ENCODE data around the gene FAM110D.

Gene FAM110D

DNA sequence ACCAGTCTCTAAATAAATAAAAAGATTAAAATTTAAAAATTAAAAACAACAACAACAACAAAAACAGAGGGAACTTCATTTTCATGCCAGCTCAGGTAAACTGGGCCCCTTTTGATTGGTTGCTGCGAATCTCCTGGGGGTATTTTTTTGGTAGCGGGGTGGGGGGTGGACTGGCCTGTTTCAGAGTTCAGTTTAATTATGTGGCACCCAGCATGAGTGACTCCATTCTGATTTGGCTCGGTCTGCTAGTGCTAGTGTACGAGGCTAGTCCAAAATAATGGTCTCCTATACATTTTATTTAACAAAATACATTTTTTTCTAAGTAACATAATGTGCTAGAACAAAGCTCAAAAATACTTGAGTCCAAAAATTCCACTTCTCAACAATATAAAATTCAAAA is 29.1 kb upstream of the FAM110D start:
- no peak for DNase-seq

DNA sequence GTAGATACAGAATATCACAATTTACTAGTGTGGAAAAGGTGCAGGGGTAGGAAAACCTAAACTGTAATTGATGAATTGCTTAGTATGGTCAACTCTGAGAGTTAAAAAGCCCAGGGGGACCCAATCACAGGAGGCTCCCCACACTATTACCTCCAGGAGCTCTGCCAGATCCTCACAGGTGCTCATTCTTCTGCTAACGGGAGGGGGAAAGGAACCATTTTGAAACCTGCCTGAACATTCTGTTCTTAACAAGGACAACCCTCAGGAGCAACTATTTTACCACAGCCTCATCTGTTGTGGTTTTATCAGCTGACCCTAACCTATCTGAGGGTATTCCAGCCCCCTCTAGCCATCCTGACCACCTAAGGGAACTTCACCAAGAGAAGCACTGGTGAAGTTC is 28.2 kb upstream of the FAM110D start:
- no peak for DNase-seq

DNA sequence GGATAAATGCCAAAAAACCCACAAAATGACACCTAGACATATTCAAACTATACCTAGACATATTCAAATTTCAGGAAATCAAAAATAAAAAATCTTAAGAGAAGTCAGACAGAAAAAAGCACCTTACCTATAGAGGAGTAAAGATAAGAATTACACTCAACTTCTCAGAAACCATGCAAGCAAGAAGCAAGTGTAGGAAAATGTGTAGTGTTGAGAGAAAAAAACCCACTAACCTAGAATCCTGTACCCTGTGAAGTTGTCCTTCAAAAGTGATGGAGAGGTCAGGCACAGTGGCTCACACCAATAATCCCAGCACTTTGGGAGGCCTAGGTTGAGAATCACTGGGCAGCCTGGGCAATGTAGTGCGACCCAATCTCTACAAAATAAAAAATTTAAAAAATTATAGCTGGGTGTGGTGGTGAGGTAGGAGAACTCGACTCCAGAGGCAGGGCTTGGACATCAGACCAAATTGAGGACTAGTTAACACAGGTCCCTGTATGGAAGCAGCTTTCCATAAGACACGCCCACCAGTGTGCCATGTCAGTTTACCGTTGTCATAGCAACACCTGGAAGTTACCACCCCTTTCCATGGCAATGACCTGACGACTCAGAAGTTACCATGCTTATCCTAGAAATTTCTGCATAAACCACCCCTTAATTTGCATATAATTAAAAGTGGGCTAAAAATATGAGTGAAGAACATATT is 26.6 kb upstream of the FAM110D start:
- no peak for DNase-seq

DNA sequence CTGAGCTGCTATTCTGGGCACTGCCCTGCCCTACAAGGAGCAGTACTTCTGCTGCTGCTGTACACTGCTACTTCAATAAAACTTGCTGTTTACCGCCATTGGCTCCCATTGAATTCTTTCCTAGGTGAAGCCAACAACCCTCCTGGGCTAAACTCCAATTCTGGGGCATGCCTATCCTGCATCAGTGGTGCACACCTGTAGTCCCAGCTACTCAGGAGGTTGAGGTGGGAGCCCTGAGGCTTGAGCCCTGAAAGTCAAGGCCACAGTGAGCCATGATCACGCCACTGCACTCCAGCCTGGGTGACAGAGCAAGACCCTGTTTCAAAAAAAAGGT is 26.1 kb upstream of the FAM110D start:
- no peak for DNase-seq

DNA sequence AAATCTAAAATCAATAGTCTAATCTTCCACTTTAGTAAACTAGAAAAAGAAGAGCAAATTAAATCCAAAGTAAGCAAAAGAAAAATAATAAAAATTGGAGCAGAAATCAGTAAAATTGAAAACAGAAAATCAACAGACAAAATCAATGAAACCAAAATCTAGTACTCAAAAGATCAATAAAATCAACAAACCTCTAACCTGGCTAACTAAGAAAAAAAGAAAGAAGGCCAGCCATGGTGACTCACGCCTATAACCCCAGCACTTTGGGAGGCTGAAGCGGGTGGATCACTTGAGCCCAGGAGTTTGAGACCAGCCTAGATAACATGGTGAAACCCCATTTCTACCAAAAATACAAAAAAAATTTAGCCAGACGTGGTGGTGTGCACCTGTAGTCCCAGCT is 24.4 kb upstream of the FAM110D start:
- no peak for DNase-seq

DNA sequence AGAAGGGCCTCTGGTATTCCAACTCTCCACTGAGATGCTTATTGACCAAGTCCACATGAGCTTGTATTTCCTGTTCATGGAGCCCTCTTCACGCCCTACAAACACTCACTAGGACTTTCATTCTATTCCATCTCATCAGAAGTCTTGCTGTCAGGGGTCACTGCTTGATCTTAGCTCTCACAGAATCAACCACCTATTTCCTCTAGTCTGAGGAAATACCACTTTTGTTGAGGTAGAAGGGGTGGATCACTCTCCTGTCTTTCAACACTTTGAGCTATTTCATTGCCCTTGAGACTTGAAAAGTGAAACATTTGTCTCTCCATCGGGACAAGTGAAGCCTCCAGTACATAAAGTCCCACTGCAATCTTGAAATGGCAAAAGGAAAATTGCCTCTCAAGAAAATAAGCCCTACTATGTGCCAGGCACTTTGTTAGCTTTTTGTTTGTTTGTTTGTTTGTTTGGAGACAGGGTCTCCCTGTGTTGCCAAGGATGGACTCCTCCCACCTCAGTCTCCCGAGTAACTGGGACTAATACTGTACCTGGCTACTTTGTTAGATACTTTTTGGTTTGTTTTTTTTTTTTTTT is 19.8 kb upstream of the FAM110D start:
- no peak for DNase-seq

DNA sequence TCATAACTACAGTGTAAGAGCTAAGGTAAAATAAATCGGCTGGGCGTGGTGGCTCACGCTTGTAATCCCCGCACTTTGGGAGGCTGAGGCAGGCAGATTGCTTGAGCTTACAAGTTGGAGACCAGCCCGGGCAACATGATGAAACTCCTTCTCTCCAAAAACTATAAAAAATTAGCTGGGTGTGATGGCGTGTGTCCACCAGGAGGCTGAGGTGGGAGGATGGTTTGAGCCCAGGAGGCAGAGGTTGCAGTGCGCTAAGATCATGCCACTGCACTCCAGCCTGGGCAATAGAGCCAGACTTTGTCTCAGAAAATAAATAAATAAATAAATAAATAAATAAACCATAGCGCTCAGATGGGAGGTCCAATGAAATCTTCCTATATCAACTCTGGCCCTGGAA is 16.7 kb upstream of the FAM110D start:
- no peak for DNase-seq

DNA sequence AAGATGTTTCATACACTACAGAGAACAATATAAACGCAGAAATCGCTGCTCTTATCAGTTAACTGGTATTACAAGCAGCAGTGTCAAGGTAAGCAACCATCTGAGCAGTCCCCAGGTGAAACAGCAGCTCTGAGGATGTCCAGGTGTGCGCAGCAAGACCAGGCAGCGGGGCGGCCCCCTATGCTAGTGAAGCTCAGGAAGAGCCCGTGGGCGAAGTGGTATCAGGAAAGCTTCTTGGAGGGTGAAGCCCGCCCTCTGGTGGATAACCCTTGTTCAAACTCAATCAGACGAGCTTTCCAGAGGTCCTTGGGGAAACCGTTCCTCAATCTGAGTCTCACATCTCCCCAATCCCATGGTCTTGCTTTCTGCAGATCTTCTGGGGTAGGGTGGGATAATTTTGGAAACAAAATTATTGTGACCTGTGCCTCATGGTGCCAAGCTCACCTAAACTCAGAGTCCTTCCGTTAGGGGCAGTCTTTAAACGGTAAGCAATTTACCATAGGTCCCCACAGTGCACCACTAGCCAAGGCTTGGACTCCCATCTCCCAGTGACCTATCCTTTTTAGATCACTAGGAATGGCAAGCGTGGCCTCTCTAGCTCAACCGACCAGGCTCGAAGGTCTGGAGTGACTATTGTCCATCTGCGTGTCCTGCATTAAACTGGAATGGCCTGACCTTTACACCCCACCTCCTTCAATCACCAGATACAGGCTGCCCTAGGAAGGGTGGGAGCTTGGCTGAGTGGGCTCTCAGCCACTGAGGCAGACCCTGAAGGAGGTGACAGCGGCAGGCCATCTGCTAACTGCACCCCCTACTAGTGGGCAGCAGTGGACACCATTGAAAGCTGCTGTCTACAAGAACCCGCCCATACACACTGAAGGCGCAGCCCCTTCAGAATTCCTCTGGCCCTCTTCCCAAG is 13.6 kb upstream of the FAM110D start:
- peak; percentile 42 to 70 (median 60) for DNase-seq

DNA sequence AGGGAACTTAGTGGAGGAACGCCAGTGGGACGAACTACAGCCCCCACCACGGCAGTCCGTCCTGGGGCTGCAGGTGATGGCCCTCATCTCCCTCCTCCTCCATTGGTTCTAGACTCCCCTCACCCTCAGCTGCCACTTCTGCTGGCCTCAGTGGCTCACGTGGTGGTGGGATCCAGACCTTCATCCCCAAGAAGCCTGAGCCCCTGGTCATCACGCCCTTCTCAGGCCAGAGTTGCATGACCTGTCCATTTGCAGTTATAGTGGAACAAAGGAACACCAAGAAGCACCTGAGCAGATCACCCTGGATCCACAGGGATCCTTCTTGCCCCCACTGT is 13.0 kb upstream of the FAM110D start:
- DNase-seq: no peak

DNA sequence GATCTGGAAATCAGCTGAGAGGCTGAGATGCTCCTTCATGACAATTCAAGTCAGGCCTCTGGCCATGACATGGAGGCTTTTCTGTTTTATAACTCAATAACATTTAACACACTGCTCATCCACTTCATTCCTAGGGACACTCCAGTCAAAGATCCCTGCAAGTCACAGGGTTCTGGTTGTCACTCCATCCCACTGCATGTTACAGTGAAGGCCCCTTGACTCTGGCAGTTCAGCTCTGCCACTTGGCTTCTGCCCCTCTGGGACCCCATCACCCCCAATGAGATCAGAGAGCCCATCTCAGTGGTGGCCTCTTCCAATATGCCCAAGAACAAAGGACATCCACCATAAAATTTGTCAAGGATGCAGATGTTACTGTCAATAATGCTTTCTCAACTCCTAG is 10.0 kb upstream of the FAM110D start:
- DNase-seq: no peak

DNA sequence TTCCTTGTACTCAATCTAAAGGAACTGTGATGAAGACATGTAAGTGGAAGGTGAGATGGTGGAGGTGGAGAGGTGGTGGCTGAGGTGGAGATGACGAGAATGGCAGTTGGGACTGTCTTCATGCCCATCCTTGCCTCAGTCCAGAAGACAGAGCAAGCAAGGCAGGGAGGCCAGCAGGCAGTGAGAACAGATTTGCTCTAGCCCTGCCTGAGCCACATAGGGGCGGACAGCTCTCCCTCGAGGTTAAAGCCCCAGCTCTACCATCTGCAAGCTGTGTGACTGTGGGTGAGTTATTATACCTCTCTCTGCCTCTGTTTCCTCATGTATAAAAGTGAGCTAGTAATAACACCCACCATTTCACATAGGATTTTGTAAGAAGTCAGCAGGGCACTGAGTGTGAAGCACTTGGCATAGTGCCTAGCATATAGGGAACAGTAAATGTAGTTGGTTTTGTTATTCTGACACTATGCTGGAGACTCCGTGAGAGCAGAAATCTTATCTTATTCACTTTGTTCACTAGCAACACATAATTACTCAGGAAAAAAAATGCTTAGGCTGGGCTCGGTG is 4.8 kb upstream of the FAM110D start:
- DNase-seq: no peak

DNA sequence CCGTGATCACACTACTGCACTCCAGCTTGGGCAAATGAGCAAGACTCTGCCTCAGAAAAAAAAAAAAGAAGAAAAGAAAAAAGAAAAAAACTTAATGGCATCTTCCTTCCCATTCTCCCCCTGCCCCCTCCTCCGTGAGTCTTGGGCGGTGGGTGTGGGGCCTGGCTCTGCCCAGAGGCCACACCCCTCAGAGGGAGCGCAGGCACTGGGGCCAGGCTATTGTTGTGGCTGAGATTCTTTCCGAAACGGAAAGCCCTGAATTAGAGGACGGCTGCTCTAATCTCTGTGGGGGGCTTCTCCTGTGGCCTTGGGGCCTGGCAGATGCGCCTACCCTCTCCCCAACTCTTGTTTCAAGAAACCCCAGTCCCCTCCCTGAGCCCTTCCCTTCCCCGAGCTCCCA is 4.1 kb upstream of the FAM110D start:
- DNase-seq: no peak

DNA sequence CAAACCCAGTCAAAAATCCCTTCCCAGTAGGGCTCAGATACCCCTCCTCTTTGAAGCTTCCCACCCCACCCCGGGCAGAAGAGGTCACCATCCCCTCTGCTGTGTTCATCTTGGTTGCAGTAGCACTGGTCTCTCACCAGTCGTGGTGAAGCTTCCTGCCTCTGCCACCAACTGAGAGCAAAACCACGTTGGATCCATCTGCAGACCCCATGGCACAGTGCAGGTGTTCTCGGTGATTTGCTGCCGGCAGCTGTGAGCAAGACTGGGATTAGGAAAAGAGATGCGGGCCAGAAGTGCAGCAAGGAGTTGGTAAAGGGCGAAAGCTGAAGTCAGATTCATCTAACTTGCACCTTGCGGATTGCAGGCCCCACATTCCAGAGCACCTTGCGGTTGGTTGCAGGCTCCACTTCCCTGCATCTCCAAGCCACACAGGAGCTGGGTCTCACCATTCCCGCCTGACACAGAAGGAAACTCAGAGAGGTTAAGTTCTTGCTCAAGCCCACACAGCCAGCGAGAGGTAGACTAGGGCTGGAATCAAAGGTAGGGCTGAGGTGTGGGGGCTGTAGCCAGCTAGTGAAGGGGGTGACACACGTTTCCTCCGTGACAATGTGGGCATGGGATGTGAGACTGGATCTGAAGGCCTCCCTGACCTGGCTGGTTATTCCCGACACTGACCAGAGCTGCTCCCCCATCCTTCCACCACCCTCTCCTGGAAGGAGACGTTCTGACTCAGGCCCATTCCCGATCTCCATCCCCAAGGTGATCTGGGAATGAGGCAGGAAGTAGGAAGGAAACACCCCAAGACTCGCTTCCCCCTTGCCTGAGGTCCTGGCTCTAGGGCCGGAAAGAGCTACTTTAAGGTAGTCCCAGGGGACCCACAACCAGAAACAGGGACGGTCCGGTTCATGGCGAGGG is 3.3 kb upstream of the FAM110D start:
- no peak for DNase-seq

DNA sequence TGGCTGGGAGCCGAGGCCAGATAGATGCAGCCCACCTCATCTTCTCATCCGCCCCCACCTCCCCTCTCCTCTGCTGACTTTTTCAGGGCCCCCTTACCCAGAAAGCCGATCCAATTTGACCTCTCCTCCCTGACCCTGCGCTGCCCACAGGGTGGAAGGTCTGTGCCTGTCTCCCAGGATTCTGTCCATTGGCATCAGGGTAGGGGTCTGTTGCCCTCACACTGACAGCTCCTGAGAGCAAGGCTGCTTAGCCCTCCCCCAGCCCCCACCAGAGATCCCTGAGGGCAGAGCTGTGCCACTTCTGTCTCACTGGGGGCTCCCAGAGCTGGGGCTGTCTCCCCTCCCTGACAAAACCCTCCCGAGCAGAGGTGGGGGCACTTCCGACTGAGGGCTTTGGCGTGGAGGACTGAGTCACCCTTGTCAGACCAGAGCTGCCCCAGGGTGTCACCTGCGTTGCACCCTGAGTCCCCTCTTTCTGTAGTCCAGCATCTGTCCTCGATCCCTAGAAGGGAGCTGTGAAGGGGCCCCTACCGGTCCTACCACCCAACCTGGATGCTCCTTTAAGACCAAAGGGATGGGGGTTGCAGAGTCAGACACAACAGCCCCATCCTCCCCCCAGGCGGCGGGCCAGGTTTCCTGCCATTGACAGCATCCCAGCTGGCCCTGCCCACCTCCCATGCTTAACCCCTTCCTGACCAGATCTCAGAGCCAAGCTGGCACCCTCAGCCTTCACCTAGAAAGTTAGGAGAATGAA is 2.4 kb upstream of the FAM110D start:
- no peak for DNase-seq

DNA sequence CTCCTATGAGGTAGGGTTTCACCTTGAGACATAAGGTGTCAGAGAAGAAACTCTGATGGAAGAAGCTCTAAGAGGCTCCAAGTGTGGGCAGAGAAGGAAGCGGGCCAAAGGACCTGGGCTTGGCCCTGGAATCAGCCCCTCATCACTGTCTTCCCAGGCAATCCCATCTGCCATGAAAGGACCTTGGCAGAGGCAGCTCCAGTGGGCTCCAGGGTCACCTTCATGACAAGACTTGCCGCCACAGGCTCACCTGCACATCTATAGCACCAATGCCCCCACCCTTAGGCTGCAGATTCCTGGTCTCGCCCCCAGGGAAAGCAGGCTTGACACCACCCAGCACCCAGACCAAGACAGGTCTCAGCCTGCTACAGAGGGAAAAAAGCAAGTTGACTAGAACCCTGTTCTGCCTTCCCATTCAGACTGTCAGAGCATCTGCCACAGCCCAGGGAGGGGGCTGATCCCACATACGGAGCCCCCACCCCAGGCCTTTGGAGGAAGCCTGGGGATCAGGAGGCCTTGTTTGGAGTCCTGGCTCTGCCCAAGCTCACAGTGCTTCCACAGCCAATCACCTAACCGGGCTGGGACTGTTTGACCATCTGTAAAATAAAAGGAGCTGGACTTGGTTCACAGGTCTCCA is 490 bp upstream of the FAM110D start:
- DNase-seq: no peak

DNA sequence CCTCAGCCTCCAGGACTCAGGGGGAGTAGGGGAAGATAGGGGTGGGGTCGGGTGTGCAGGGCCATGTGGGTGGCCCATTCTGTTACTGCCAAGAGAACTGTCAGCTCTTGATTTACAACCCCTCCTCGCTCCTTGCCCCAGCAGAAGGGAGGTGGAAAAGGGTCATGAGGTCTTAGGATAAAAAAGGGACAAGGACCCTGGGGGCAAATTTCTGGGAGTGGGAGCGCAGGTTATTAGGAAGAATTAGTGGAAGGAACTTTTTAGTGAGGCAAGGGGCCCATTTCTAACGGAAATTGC is 812 bp downstream of the FAM110D start:
- DNase-seq: no peak

DNA sequence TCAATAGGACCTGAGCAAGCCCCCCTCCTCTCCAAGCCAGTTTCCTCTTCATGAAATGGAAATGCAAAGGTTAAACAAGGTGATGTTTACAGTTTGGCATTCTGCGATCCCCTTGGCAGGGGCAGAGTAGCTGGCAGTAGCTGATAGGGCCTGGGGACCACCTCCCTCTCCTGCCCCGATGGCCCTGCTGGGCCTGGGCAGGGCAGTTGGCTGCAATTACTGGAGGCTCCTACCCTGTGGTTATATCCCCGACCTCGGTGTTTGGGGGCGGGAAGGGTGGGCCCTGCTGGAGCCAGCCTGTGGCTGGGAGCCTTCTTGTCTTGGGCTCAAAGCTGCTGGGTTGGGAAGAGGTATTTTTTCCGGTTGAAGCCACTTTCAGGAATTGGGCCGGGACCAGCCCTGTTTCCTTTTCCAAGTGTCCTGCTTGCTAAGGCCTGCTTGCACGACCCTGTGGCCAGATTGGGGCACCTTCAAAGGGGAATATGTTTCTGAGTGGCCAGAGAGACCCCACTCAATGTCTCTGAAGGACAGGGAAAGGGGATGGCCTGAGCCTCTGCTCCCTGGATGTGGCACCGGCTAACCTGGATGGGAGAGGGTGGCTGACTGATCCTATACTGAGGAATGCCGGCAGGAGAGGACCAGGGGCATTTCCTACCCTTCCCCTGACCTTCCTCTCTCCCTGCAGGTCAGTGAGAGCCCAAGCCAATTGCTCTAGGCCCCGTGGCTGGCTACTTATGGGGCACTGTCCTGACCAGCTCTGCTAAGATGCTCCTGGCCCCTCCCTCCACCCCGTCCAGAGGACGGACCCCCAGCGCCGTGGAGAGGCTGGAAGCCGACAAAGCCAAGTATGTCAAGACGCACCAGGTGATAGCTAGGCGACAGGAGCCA is 1.9 kb downstream of the FAM110D start:
- no peak for DNase-seq

DNA sequence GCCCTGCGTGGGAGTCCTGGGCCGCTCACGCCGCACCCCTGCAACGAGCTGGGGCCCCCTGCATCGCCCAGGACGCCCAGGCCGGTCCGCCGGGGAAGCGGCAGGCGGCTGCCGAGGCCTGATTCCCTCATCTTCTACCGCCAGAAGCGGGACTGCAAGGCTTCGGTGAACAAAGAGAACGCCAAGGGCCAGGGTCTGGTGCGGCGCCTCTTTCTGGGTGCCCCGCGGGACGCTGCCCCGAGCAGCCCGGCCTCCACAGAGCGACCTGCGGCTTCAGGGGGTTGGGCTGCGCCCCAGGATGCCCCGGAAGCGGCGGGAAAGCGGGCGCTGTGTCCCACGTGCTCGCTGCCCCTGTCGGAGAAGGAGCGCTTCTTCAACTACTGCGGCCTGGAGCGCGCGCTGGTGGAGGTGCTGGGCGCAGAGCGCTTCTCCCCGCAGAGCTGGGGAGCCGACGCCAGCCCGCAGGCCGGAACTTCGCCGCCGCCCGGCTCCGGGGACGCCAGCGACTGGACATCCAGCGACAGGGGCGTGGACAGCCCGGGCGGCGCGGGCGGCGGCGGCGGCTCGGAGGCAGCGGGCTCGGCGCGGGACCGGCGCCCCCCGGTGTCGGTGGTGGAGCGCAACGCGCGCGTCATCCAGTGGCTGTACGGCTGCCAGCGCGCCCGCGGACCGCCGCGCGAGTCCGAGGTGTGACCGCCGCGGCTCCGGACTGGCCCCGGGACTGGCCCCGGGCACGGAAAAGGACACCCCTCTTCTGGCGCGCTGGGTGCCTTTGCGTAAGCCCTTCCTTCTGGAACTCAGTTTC is 2.7 kb downstream of the FAM110D start:
- DNase-seq: peak in 3 of 5 donors; percentile 20 to 34 (median 33)

DNA sequence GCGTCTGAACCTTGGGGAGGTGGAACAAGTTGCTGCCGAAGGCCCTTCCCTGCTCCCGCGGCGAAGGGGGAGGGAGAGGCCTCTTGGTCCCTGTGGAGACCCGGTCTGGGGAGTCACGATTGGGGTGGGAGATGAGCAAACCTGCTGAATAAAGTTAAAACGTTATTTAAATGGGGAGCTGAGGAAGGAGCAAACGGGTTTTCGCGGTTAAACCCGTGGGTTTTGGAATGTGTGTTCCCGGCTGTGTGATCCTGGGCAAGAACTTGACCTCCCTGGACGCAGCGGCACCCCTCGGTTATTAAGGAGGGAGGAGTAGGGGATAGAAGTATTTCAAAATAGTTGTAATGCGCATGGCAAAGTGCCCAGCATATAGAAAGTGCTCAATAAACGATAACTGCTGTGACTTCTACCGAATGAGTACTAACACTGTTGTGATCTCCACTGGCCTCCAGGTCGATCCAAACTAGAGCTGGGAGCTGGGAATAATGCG is 3.4 kb downstream of the FAM110D start:
- DNase-seq: no peak

DNA sequence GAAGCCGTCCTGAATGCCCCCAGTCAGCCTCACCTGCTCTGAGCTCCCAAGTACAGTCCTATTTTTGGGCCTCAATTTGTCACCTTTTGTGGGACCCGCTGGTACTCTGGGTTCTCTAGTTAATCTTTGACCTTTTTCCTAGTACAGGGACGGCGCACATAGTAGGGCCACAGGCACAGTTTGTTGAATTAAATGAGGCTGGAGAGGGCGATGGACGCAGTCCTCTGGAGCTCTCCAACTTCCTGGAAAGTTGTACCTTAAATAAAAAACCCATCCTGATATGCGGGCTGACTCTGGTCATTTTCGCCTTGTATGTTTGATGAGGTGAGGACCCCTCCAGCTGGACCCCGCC is 4.8 kb downstream of the FAM110D start:
- DNase-seq: no peak

All from T-helper 1 cell (primary cell).